HG02798 (cell line): ENCODE data around the gene PLK4.
"Not testable (repeated sequence)": the region's sequence is repeated elsewhere in the genome, so short reads cannot be mapped to it uniquely, and the experiment has no call there.

Experiments
- ATAC-seq: cut with Tn5 transposase; IDR thresholded peaks from one replicate; pipeline ENCODE4 v1.9.1; 2021; ENCODE audit warnings: mild to moderate bottlenecking; ENCODE audit not compliant: unreplicated experiment, poor library complexity

Gene PLK4

GRCh38 chr4:127899682-127900081 is 19.0 kb downstream of the PLK4 start:
- ATAC-seq, result not testable (repeated sequence)

GRCh38 chr4:127905029-127905428 is 24.3 kb downstream of the PLK4 start:
- ATAC-seq, result no peak

DNA sequence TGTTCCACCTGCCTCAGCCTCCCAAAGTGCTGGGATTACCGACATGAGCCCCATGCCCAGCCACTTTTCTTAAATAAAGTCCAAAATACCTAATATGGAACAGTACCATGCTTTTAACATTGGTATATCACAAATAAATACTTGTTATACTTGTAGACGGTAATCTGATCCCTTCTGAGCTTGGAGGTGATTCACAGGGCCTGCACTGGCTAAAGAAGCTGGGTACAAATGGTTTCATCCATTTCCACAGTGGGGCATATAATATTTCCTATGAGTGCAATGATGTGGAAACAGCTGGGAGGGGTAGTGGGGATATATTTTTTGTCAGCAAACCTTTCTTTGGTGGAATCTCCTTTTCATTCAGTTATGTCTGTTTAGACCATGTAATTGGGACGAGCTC is 35.8 kb downstream of the PLK4 start:
- ATAC-seq, result no peak

GRCh38 chr4:127917151-127917550 is 36.5 kb downstream of the PLK4 start:
- ATAC-seq, result no peak

DNA sequence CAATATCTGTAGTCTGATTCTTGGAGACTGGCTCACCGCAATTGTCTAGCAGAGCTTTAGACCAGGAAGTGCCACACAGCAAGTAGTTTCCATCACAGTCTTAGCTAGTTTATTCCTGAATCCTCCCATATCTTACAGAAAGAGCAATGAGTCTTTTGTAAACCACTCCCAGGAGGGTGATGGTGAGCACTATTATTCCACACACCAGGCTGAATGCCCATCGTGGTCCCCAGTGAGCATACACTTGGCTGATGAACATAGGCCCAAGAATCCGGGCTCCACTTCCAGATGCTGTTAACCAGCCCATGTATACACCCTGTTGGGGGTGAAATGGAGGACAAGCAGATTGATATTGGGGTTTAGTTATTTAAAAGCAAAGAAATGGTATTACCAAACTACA is 39.8 kb downstream of the PLK4 start:
- ATAC-seq, result no peak

DNA sequence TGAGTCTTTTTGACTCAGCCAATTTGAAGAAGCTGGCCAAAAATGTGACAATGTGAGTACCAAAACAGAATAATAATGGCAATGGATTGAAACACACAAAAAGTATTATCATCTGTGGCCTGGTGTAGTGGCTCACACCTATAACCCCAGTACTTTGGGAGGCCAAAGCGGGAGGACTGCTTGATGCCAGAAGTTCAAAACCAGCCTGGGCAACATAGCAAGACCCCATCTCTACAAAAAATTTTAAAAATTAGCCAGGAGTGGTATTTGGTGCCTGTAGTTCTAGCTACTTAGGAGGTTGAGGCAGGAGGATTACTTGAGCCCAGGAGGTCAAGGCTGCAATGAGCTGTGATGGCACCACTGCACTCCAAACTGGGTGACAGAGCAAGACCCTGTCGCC is 41.5 kb downstream of the PLK4 start:
- ATAC-seq, result no peak

GRCh38 chr4:127925720-127926119 is 45.0 kb downstream of the PLK4 start:
- not testable (repeated sequence) for ATAC-seq

- ATAC-seq, result no peak
Measured at GRCh38 chr4:127930175-127930574, 49.5 kb downstream of the PLK4 start.

DNA sequence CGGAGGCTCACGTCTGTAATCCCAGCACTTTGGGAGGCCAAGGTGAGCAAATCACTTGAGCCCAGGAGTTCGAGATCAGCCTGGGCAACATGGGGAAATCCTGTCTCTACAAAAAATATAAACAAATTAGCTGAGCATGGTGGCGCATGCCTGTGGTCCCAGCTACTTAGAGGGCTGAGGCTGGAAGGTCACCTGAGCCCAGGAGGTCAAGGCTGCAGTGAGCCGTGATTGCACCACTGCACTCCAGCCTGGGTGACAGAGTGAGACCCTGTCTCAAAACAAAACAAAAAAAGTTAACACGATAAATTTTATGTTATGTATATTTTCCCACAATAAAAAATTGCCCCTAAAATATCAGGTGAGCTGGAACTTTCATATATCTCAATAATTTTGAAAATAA is 51.1 kb downstream of the PLK4 start:
- ATAC-seq, result not testable (repeated sequence)

- ATAC-seq, result no peak
Measured at GRCh38 chr4:127936974-127937373, 56.3 kb downstream of the PLK4 start.
